Measurements from ENCODE around the gene MED17.

MED17 gene

GRCh38 chr11:93761910-93762309, 22.2 kb upstream of the MED17 start:
- no peak overlapping the region for H3K27ac ChIP-seq

GRCh38 chr11:93765551-93765950, 18.5 kb upstream of the MED17 start:
- H3K27ac ChIP-seq, result no peak overlapping the region
- no peak for TF ChIP-seq CTCF (conservative IDR thresholded peaks at IDR 0.05)
- TF ChIP-seq ZFX (IDR thresholded peaks at IDR 0.05), result no peak

More at GRCh38 chr11:93761910-93762309, 22.2 kb upstream of the MED17 start:
- no peak for TF ChIP-seq CTCF (conservative IDR thresholded peaks at IDR 0.05)
- no peak for TF ChIP-seq ZFX (IDR thresholded peaks at IDR 0.05)

GRCh38 chr11:93766504-93766903, 17.6 kb upstream of the MED17 start:
- H3K27ac ChIP-seq, result no peak overlapping the region
- TF ChIP-seq CTCF (conservative IDR thresholded peaks at IDR 0.05) (no peak), ZFX (IDR thresholded peaks at IDR 0.05) (no peak)

- no peak overlapping the region for H3K27ac ChIP-seq
- TF ChIP-seq CTCF (conservative IDR thresholded peaks at IDR 0.05), result no peak
- TF ChIP-seq ZFX (IDR thresholded peaks at IDR 0.05), result no peak
Measured at GRCh38 chr11:93767018-93767417, 17.1 kb upstream of the MED17 start.

GRCh38 chr11:93770160-93770559, 13.9 kb upstream of the MED17 start:
- no peak overlapping the region for H3K27ac ChIP-seq
- TF ChIP-seq ZFX (IDR thresholded peaks at IDR 0.05) (no peak), CTCF (conservative IDR thresholded peaks at IDR 0.05) (no peak)

- no peak overlapping the region for H3K27ac ChIP-seq
- TF ChIP-seq CTCF (conservative IDR thresholded peaks at IDR 0.05), result no peak
- no peak for TF ChIP-seq ZFX (IDR thresholded peaks at IDR 0.05)
Measured at GRCh38 chr11:93772123-93772522, 12.0 kb upstream of the MED17 start.

- no peak for TF ChIP-seq ZFX (IDR thresholded peaks at IDR 0.05)
- no peak for TF ChIP-seq CTCF (conservative IDR thresholded peaks at IDR 0.05)
- no peak overlapping the region for H3K27ac ChIP-seq
Measured at GRCh38 chr11:93773045-93773477, 11.0 kb upstream of the MED17 start.

Data from C4-2B (cell line).